AG04449 (cell line): ENCODE data around the gene TNRC18.

ENCODE experiments used
- CTCF ChIA-PET: fragments of 350-600 bp; formaldehyde crosslinking; extraction: SDS; loops from one replicate; lab custom pipeline; 2021; ENCODE audit warnings: antibody characterized with exemption; lab: Yijun Ruan, JAX
- POLR2A ChIA-PET: fragments of 400-600, 350-600 bp; formaldehyde crosslinking; extraction: SDS; loops from one replicate; lab custom pipeline; 2020; ENCODE audit warnings: antibody characterized with exemption, inconsistent platforms; lab: Yijun Ruan, JAX
- DNase-seq: peaks from one replicate; pipeline ENCODE4 v3.0.0-alpha.2; 2010; ENCODE audit warnings: low read depth, low spot score
- H3K4me3 ChIP-seq: 2 replicates; pipeline ENCODE4 v1.5.1; 2011; ENCODE audit warnings: low read depth, mild to moderate bottlenecking, control low read depth, low read length
- TF ChIP-seq, protein P1 (sequence below): IDR thresholded peaks from one replicate; pipeline ENCODE4 v1.5.1; 2011; ENCODE audit warnings: mild to moderate bottlenecking, moderate library complexity, low read length, control low read depth, inconsistent platforms; ENCODE audit not compliant: insufficient read depth; ENCODE audit errors: missing control alignments

Gene TNRC18

DNA sequence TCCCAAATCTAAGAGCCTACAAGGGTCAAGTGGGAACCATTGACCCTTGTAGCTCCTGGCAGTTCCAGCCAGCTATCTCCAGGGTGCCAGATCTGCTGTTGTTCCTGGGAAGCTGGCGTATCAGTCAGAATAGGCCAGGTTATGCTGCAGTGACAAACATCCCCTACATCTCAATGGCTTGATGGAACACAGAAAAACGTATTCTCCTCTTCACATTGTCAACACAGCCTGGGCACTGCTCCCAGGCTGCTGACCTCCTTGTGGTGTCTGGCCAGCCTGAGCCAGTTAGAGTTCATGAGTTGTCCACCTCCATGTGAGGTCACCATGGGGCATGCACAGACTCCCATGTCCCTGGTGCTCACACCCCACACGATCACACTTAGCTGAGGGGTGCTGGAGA lies 9.5 kb upstream of the TNRC18 start:
- H3K4me3 ChIP-seq: no peak overlapping the region
- DNase-seq: no peak
- POLR2A ChIA-PET: no interaction called here
- TF ChIP-seq, protein P1, sequence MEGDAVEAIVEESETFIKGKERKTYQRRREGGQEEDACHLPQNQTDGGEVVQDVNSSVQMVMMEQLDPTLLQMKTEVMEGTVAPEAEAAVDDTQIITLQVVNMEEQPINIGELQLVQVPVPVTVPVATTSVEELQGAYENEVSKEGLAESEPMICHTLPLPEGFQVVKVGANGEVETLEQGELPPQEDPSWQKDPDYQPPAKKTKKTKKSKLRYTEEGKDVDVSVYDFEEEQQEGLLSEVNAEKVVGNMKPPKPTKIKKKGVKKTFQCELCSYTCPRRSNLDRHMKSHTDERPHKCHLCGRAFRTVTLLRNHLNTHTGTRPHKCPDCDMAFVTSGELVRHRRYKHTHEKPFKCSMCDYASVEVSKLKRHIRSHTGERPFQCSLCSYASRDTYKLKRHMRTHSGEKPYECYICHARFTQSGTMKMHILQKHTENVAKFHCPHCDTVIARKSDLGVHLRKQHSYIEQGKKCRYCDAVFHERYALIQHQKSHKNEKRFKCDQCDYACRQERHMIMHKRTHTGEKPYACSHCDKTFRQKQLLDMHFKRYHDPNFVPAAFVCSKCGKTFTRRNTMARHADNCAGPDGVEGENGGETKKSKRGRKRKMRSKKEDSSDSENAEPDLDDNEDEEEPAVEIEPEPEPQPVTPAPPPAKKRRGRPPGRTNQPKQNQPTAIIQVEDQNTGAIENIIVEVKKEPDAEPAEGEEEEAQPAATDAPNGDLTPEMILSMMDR: no peak
- CTCF ChIA-PET: interaction anchor here (1.4 kb wide), 1 partner anchor 67 kb away, joined by 4 read pairs; no protein-coding TSS in a partner anchor

DNA sequence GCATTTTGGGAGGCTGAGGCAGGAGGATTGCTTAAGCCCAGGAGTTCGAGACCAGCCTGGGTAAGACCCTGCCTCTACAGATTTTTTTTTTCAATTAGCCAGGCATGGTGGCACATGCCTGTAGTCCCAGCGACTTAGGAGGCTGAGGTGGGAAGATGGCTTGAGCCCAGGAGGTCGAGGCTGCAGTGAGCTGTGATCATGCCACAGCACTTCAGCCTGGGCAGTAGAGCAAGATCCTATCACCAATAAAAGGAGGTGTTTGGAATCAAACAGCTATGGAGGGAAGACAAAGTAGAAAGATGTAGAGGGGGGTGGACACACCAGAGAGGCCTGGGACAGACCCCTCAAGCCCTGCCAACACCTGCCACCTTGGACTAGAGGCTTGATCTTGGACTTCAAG lies 9.1 kb upstream of the TNRC18 start:
- POLR2A ChIA-PET: no interaction called here
- CTCF ChIA-PET: no interaction called here
- DNase-seq: no peak

GRCh38 chr7:5431560-5432015 lies 8.0 kb upstream of the TNRC18 start:
- TF ChIP-seq, protein P1: no peak
- H3K4me3 ChIP-seq: no peak overlapping the region
- POLR2A ChIA-PET: interaction anchor here (1.0 kb wide), 1 partner anchor 11 kb away, joined by 3 read pairs; no protein-coding TSS in a partner anchor
- DNase-seq: no peak
- CTCF ChIA-PET: interaction anchor here (0.9 to 1.6 kb wide), 3 partner anchors 11 to 66 kb away, joined by 3 to 4 read pairs (median 3); no protein-coding TSS in a partner anchor

More for the DNA sequence above, 9.1 kb upstream of the TNRC18 start:
- H3K4me3 ChIP-seq: no peak overlapping the region
- TF ChIP-seq, protein P1: no peak

DNA sequence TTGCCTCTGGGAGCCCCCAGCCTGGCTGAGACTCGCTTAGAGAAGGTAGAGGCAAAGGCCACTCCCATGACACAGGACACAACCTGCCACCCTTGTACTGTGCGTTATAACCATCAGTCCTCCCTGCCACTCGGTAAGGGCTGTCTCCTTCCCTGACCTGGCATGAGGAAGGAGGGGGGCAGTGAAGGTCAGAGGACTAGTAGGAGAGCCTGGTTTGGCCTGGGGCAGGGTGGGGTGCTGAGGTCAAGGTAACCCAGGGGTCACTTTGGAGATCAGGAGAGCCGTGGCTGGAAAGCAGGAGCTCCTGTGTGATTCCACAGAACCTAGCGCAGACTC lies 6.9 kb upstream of the TNRC18 start:
- H3K4me3 ChIP-seq: peak overlapping the region; percentile 86

DNA sequence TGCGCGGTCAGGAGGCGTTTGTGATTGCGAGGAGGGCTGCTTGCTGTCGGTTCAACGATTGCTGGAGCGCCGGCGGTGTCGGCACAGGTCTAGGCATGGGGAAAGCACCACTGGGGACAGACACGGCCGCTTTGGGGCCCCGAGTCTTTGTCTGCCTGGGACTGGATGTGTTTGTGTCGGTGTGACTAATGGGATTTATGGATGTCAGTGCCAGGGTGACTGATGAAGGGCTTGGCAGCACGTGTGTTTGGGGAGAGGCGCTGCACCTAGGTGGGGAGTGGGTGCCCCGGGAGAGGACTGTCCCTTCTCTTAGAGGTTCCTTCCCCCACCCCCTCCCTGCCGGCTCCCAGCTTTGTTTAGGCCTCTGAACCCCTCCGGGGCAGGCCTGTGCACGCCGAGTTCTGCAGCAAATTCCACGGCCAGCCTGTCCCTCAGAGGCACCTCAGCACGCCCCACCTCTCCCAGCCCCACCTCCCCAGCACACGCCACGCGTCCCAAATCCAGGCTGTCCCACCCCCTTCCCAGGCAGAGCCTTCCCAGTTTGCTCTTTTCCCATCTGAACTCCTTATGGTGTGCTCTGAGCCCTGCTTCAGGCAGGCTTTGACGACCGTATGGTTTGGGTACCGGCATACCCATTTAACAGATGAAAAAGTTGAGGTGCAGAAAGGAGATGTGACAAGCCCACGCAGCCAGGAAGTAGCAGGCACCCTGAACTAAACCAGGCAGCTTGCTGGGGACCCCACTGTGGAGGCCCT lies 6.4 kb upstream of the TNRC18 start:
- DNase-seq: no peak
- TF ChIP-seq, protein P1: no peak
- ChIA-PET POLR2A (interaction anchor here (1.5 kb wide), 1 partner anchor 12 kb away, joined by 3 read pairs; no protein-coding TSS in a partner anchor), CTCF (interaction anchor here (0.9 to 1.6 kb wide), 3 partner anchors 15 to 64 kb away, joined by 3 to 4 read pairs (median 4); no protein-coding TSS in a partner anchor)
- H3K4me3 ChIP-seq: peak overlapping the region; percentile 86

More for the DNA sequence above, 6.9 kb upstream of the TNRC18 start:
- TF ChIP-seq, protein P1: no peak
- ChIA-PET CTCF (interaction anchor here (0.9 to 1.6 kb wide), 2 partner anchors 20 to 65 kb away, joined by 3 to 4 read pairs; no protein-coding TSS in a partner anchor), POLR2A (no interaction called here)
- DNase-seq: no peak

DNA sequence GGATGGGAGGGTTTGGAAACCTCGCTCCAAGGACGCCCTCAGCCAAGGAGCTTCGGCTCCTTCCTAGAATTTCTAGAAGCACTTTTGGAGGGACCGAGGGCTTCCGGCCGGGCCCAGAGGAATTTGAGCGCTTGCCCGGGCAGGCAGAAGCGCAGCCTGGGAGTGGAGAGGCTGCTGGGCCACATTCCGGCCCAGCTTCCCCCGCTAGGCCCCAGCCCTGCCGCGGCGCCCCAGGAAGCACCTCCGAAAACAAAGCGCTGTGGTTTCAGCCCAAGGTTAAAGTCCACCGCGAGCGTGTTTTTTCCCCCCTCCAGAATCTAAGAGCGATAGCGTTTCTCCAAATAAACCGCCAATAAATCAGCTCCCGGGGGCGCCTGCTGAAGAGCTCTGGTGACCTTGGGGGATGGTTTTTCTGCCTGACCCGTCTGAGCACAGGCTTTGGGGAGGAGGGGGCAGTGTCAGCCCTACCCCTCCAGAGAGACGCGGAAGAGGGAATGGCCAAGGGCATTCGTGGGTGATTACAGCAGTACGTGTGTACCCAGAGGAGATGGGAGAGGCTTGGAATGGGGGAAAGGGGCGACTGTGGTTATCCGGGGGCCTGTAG lies 5.7 kb upstream of the TNRC18 start:
- peak overlapping the region; percentile 86 for H3K4me3 ChIP-seq
- POLR2A ChIA-PET: interaction anchor here (1.0 to 1.5 kb wide), 2 partner anchors 7 to 12 kb away, joined by 3 read pairs; no protein-coding TSS in a partner anchor
- TF ChIP-seq, protein P1: no peak
- CTCF ChIA-PET: interaction anchor here (0.9 to 1.0 kb wide), 2 partner anchors 14 to 57 kb away, joined by 3 to 4 read pairs; no protein-coding TSS in a partner anchor
- DNase-seq: no peak
